ENCODE measurements around the gene PRKD3. TPM values are rescaled to one million over a fixed set of nuclear protein-coding genes. Genes with fewer than 3 reads are reported as not detected.

Gene PRKD3
- total and polyA plus RNA-seq, 9 of the 15 experiments (the other 6 are each of a cell fraction or from before 2014, with no cell fraction given), result 4.7 to 26.7 (median 17.0) TPM

- no peak for TF ChIP-seq ZNF407 (IDR thresholded peaks at IDR 0.05; ENCODE audit: low read depth)
- TF ChIP-seq ZNF143 (CRISPR knock-in tag; IDR thresholded peaks at IDR 0.05), result peak; percentile 74
- TF ChIP-seq MCM7 (IDR thresholded peaks at IDR 0.05), result no peak
- TF ChIP-seq XRCC5 (IDR thresholded peaks at IDR 0.05; ENCODE audit: low read depth, low read length), result no peak; the same call in 1 of the 2 replicates
- TF ChIP-seq SNAPC5 (CRISPR knock-in tag; IDR thresholded peaks at IDR 0.05), result no peak
- TF ChIP-seq MYC (IDR thresholded peaks at IDR 0.05; ENCODE audit: low read depth, low read length), result 0 out of 2 replicates have a peak, but pooled peaks have one; percentile 39
- TF ChIP-seq MYC (CRISPR knock-in tag; IDR thresholded peaks at IDR 0.05; ENCODE audit: borderline replicate concordance, low read depth), result no peak
- peak; percentile 52 for TF ChIP-seq TFAP4 (CRISPR knock-in tag; IDR thresholded peaks at IDR 0.05; ENCODE audit: borderline replicate concordance)
- TF ChIP-seq ATF6 (CRISPR knock-in tag; IDR thresholded peaks at IDR 0.05), result peak; percentile 80; the same call in 1 of the 2 replicates
- TF ChIP-seq GATAD2A (IDR thresholded peaks at IDR 0.05), result no peak
- no peak for TF ChIP-seq SRSF9 (IDR thresholded peaks at IDR 0.05; ENCODE audit: borderline replicate concordance, low read depth, low read length)
- no peak for TF ChIP-seq TEAD4 (IDR thresholded peaks at IDR 0.05; ENCODE audit: low read length)
- no peak for TF ChIP-seq TEAD4 (CRISPR knock-in tag; IDR thresholded peaks at IDR 0.05; ENCODE audit: borderline replicate concordance)
- TF ChIP-seq RHOXF2B (CRISPR knock-in tag; conservative IDR thresholded peaks at IDR 0.05), result no peak
- peak; percentile 83; the same call in 1 of the 2 replicates for TF ChIP-seq ZNF511 (CRISPR knock-in tag; IDR thresholded peaks at IDR 0.05)
These were observed at the start of gene PRKD3 (continued) for GRCh38 chr2:37324786-37325624.
